ENCODE data around the gene CUEDC1. TPM values are rescaled to one million over a fixed set of nuclear protein-coding genes. Genes with fewer than 3 reads are reported as not detected.
A peak's percentile ranks its signal among the peaks of the same experiment; 100 is the strongest.
"Not testable (repeated sequence)": the region's sequence is repeated elsewhere in the genome, so short reads cannot be mapped to it uniquely, and the experiment has no call there.

The CUEDC1 gene
- total RNA-seq, 1 experiment from 2014 or later: 27.5 TPM

GRCh38 chr17:57925361-57925990 is 29.7 kb downstream of the CUEDC1 start:
- CTCF ChIA-PET: interaction anchor here (1.0 kb wide), 1 partner anchor 22 kb away, joined by 3 read pairs; no protein-coding TSS in a partner anchor
- H3K27me3 Mint-ChIP-seq (ENCODE audit: insufficient read depth, unreplicated experiment): no peaks in the 10 kb centered on the region

GRCh38 chr17:57924677-57925076 is 30.5 kb downstream of the CUEDC1 start:
- intact Hi-C loops (cut with micrococcal nuclease; ENCODE audit: unreplicated experiment): no loop called here
- Mint-ChIP-seq H3K36me3 (ENCODE audit: insufficient read depth, unreplicated experiment) (no peaks in the 10 kb centered on the region), H3K27ac (ENCODE audit: unreplicated experiment) (no peak overlapping the region), H3K27me3 (ENCODE audit: insufficient read depth, unreplicated experiment) (no peaks in the 10 kb centered on the region), H3K4me3 (ENCODE audit: unreplicated experiment) (no peak overlapping the region), H3K9me3 (ENCODE audit: unreplicated experiment) (no peaks in the 10 kb centered on the region), H3K4me1 (ENCODE audit: low read depth, unreplicated experiment) (peaks cover 23% of the 10 kb centered on the region)
- Histone ChIP-seq H3K27me3 (replicated peaks; ENCODE audit: control insufficient read depth, insufficient read depth, low read length) (no peaks in the 10 kb centered on the region), H3K4me1 (peaks cover 14% of the 10 kb centered on the region), H3K9me3 (no peaks in the 10 kb centered on the region), H3K36me3 (ENCODE audit: control insufficient read depth, insufficient read depth, low read length) (no peaks in the 10 kb centered on the region), H3K4me3 (ENCODE audit: low read depth, low read length) (no peak overlapping the region)
- ChIA-PET POLR2A (no interaction called here), CTCF (no interaction called here)
- TF ChIP-seq CTCF (IDR thresholded peaks at IDR 0.05; ENCODE audit: insufficient read depth in 1 of 2, low read depth in 1 of 2, low read length in 1 of 2, severe bottlenecking in 1 of 2, unreplicated experiment in 1 of 2): no peak
- DNase-seq: no peak
- no TSS peak for BruUV-seq (replicated peaks)

More at GRCh38 chr17:57925361-57925990, 29.7 kb downstream of the CUEDC1 start:
- no peaks in the 10 kb centered on the region for H3K36me3 ChIP-seq (ENCODE audit: control insufficient read depth, insufficient read depth, low read length)
- no peak overlapping the region for H3K4me3 Mint-ChIP-seq (ENCODE audit: unreplicated experiment)
- H3K27ac Mint-ChIP-seq (ENCODE audit: unreplicated experiment): peak overlapping the region; percentile 4
- POLR2A ChIA-PET: no interaction called here
- no peaks in the 10 kb centered on the region for H3K36me3 Mint-ChIP-seq (ENCODE audit: insufficient read depth, unreplicated experiment)
- intact Hi-C loops (cut with micrococcal nuclease; ENCODE audit: unreplicated experiment): no loop called here
- no peaks in the 10 kb centered on the region for H3K9me3 ChIP-seq
- BruUV-seq (replicated peaks): no TSS peak
- H3K4me3 ChIP-seq (ENCODE audit: low read depth, low read length): no peak overlapping the region
- H3K4me1 ChIP-seq: peaks cover 14% of the 10 kb centered on the region
- H3K27me3 ChIP-seq (replicated peaks; ENCODE audit: control insufficient read depth, insufficient read depth, low read length): no peaks in the 10 kb centered on the region
- no peak for TF ChIP-seq CTCF (IDR thresholded peaks at IDR 0.05; ENCODE audit: insufficient read depth in 1 of 2, low read depth in 1 of 2, low read length in 1 of 2, severe bottlenecking in 1 of 2, unreplicated experiment in 1 of 2)
- DNase-seq: no peak
- H3K9me3 Mint-ChIP-seq (ENCODE audit: unreplicated experiment): no peaks in the 10 kb centered on the region
- H3K4me1 Mint-ChIP-seq (ENCODE audit: low read depth, unreplicated experiment): peaks cover 23% of the 10 kb centered on the region

- no TSS peak for BruUV-seq (replicated peaks)
- ChIA-PET POLR2A (no interaction called here), CTCF (no interaction called here)
- no peak overlapping the region for H3K4me3 ChIP-seq (ENCODE audit: low read depth, low read length)
- H3K27me3 ChIP-seq (replicated peaks; ENCODE audit: control insufficient read depth, insufficient read depth, low read length): no peaks in the 10 kb centered on the region
- Mint-ChIP-seq H3K4me1 (ENCODE audit: low read depth, unreplicated experiment) (peaks cover 25% of the 10 kb centered on the region), H3K27me3 (ENCODE audit: insufficient read depth, unreplicated experiment) (no peaks in the 10 kb centered on the region), H3K9me3 (ENCODE audit: unreplicated experiment) (no peaks in the 10 kb centered on the region), H3K4me3 (ENCODE audit: unreplicated experiment) (no peak overlapping the region), H3K36me3 (ENCODE audit: insufficient read depth, unreplicated experiment) (no peaks in the 10 kb centered on the region), H3K27ac (ENCODE audit: unreplicated experiment) (no peak overlapping the region)
- TF ChIP-seq CTCF (IDR thresholded peaks at IDR 0.05; ENCODE audit: insufficient read depth in 1 of 2, low read depth in 1 of 2, low read length in 1 of 2, severe bottlenecking in 1 of 2, unreplicated experiment in 1 of 2): no peak
- intact Hi-C loops (cut with micrococcal nuclease; ENCODE audit: unreplicated experiment): no loop called here
- no peaks in the 10 kb centered on the region for H3K36me3 ChIP-seq (ENCODE audit: control insufficient read depth, insufficient read depth, low read length)
- no peaks in the 10 kb centered on the region for H3K9me3 ChIP-seq
- DNase-seq: no peak
- peaks cover 21% of the 10 kb centered on the region for H3K4me1 ChIP-seq
Measured at GRCh38 chr17:57923182-57923872, 31.9 kb downstream of the CUEDC1 start.

GRCh38 chr17:57922745-57923144 is 32.5 kb downstream of the CUEDC1 start:
- H3K9me3 Mint-ChIP-seq (ENCODE audit: unreplicated experiment); DNase-seq; H3K9me3 ChIP-seq; H3K36me3 ChIP-seq (ENCODE audit: control insufficient read depth, insufficient read depth, low read length); H3K27ac Mint-ChIP-seq (ENCODE audit: unreplicated experiment); H3K27me3 ChIP-seq (replicated peaks; ENCODE audit: control insufficient read depth, insufficient read depth, low read length); H3K4me3 Mint-ChIP-seq (ENCODE audit: unreplicated experiment); intact Hi-C loops (cut with micrococcal nuclease; ENCODE audit: unreplicated experiment); H3K4me3 ChIP-seq (ENCODE audit: low read depth, low read length); POLR2A ChIA-PET; H3K27me3 Mint-ChIP-seq (ENCODE audit: insufficient read depth, unreplicated experiment); H3K36me3 Mint-ChIP-seq (ENCODE audit: insufficient read depth, unreplicated experiment); BruUV-seq (replicated peaks); CTCF ChIA-PET: not testable (repeated sequence)
- H3K4me1 Mint-ChIP-seq (ENCODE audit: low read depth, unreplicated experiment): peaks cover 30% of the 10 kb centered on the region
- H3K4me1 ChIP-seq: peaks cover 26% of the 10 kb centered on the region

All from Caco-2 (cell line).